ENCODE measurements around the gene FKBP14.

Gene FKBP14
- 13.3 reads per million, percentile 38 among the genes with 10 or more reads in this experiment for total RNA-seq

DNA sequence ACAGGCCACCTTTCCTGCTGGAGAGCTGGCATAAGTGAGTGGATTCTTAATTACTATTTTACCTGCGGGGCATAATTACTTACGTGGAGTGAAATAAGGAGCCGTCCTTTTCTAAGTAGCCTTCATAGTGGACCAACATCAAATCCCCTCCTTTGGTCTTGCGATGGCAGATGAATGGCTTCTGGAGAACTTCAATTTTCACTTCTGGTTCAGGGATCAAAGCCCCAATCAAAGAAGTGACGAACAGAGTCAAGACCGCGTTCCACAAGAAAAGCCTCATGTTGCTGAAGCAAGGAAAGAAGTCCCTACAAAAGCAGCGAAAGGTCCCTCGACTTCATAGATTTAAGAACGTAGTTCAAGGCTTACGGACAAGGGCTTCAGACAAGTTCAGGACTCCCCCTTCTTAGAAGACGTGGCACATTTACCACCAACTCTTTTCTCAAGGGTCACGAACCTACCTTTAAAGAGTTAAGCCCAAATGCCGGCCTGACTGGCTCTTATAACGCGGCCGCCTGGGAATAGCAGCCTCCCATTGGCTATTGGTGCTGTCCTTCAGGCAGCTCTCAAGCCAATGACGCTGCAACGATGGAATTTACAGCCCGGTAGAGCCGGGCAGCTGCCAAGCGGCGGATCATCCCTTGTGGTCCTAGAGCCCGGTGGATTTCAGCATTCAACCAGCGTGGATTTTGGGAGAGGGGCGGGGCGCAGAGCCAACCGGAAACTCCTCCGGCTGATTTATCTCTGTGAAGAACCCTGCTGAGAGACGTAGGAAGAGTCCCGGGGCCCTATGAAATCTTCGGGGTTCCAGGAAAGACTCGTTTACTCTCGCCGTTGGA, at the start of gene FKBP14:
FKBP14 (minus strand) TSS at position 474 of the 836 bp plus-strand sequence; CDS start at position 280, 194 bp downstream.
- DNase-seq: peak; percentile 89

DNA sequence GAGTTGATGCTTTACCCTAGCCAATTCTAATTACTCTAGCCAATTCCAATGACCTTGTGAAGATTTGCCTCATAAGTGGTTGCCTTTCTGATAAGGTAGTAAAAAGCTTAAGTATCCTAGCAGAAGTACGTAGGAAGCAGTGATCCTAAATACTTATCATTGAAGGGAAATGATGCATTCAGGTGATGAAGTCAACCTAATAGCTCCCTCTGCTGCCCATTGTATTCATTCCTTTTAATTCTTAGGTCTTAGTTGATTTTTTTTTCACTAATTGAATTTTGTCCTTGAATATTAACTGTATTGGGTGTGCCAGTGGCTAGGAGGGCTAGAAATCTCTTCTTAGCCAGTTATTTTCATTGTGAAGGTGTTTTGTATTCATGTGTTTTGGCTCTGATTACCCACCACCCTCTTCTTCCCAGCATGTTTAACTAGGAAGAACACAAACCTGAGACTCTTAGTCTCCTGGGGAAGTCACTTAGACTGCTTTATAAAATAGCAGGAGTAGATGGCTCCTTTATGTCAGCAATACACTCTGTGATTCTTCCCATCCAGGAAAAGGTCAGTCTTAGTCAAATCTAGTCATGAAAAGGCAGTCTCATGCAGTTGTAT, 48.0 kb upstream of the FKBP14 start:
- no peak for DNase-seq

GRCh38 chr7:30072735-30073134, 46.2 kb upstream of the FKBP14 start:
- DNase-seq: no peak

DNA sequence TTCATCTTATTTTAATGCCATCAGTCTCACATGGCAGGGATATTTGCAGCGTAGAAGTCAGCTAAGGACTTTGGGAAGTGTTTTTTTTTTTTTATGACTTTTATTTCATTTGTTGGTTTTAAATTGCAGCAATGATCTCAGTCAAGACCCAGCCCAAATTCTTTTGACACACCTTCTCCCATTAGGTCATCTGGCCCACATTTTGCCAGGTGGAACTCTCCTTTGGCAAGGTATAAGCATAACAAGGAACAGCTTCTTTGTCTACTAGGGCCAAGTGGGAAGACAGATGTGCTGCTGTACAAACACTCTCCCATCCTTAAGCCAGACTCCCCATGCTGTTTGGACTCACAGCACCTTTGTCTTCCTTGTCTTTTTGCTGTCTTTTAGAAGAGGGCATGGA, 43.5 kb upstream of the FKBP14 start:
- no peak for DNase-seq

DNA sequence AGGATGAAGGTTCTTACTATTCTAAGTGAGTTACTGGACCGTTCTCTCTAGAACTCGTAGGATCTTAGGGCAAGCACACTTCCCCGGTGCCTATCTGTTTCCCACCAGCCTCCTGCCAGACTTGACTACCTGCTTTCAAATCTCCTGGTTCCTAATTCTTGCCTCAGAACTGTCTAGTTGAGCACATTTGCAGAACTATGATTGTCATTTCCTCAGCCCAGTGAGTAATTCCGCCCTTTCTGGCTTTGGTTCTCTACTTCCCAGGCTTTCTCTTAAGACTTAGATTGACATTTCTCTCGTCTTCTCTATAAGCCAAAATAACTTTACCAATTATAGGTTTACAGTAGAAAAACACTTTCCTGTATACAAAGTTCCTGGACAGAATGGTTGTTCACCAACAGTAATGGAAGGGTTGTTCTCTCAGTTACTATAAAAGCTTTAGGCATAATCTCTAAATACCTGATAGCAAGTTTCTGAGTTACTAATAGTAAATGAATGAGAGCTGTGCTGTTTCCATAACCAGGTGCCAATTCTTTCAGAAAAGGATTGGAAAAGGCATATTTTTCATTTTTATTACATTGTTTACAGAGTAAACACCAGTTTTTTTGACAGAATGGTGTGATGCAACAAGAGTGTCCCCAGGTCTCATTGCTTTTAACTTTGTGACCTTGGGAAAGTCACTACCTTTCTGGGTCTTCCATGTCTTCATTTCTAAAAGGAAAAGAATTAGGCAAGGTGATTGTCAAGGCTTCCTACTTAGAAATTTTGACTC, 42.8 kb upstream of the FKBP14 start:
- DNase-seq: no peak

GRCh38 chr7:30068117-30068516, 41.6 kb upstream of the FKBP14 start:
- DNase-seq: no peak

- no peak for DNase-seq
Observed at GRCh38 chr7:30066687-30067086, 40.2 kb upstream of the FKBP14 start.

DNA sequence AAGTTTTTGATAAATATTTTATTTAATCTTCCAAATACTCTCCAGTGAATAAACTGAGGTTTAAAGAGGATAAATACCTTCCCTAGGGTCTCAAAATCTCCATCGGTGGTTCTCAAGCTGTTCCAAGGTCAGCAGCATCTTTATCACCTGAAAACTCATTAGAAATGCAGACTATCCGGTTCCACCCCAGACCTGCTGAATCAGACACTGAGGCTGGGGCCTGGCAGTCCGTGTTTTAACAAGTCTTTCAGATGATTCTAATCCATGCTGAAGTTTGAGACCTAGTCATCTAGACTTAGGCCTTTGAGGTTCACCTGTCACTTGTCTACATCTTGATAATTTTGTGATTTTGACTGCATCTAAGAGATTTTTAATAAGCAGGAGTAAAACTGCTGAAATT, 39.2 kb upstream of the FKBP14 start:
- DNase-seq: no peak

- DNase-seq: no peak
Observed at GRCh38 chr7:30062587-30062986, 36.1 kb upstream of the FKBP14 start.

- peak; percentile 11 for DNase-seq
Observed at GRCh38 chr7:30061786-30062185, 35.3 kb upstream of the FKBP14 start.

- DNase-seq: no peak
Observed at GRCh38 chr7:30057741-30058140, 31.2 kb upstream of the FKBP14 start.

DNA sequence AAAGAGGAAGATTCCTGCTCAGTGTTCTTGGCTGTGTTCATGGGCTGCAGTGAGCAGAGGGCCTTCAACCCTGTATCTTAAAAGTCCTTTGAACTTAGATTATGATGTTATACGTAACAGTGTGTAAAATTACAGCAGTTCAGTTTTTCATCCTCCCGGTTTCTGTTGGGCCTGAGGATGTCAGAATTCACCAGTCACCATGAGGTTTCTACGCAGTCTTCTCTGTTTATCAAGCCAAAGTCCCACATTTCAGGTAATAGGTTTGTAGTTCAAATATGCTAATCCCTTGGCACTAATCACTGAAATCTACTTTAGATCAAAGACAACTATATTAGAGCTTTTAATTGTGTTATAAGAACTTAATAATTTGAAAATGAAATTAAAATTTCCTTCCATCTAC, 26.6 kb upstream of the FKBP14 start:
- no peak for DNase-seq

DNA sequence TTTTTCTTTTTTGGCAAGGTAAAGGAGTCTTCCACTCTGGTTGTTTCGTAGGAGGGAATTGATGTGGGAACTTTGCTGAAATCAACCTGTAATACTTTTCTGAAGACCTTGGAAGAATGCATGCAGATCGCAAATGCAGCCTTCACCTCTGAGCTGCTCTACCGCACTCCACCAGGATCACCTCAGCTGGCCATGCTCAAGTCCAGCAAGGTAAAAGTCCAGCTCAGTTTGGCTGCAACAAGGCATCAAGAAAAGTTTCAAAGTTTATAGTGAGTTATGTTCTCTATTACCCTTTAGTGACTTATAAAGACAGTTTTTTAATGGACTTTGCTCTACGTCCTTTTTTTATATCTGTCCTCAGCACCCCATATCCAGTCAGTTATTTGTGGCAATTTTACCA, 22.7 kb upstream of the FKBP14 start:
- DNase-seq: no peak

DNA sequence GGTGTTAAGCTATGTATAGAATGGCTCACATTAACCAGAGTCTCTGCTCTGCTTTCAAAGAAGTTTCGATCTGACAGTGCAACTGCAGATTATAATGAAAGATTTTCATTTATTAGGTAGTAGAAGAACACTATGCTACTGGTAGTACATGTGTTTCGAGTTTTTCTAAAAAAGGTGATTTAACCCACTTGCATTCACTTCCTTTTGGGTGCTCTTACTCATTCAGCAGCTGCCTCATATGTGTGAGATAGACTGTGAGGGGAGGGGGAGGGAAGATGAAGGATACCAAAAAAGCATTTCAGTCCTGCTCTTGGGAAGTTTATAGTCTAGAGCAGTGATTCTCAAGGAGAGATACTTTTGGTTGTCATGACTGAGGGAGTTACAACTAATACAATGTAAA, 22.1 kb upstream of the FKBP14 start:
- no peak for DNase-seq

- no peak for DNase-seq
Observed at GRCh38 chr7:30047124-30047523, 20.6 kb upstream of the FKBP14 start.

DNA sequence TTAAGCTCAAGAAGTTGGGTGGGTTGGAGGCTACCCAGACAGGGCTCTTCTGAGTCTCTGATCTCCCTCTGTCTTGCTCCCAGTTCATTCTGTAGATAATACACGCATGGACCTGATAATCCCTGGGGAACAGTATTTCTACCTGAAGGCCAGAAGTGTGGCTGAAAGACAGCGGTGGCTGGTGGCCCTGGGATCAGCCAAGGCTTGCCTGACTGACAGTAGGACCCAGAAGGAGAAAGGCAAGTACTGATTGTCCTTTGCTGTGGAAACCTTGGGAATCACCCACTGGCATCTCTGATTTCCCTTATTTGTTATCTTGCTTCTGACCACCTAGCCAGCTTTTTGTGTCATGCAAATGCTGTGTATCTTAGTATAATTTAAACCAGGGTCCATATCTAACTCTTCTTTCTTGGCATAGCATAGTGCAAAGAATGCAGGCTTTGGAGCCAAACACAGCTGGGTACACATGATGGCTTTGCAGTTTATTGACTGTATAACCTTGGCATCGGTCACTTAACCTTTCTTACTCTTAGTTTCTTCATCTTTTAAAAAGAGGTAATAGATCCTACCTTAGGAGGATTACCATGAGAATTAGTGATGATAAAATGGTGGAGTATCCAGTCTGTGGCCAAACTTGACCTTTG, 19.7 kb upstream of the FKBP14 start:
- no peak for DNase-seq

GRCh38 chr7:30041526-30042269, 15.2 kb upstream of the FKBP14 start:
- DNase-seq: no peak

- no peak for DNase-seq
Observed at GRCh38 chr7:30040938-30041337, 14.4 kb upstream of the FKBP14 start.

- DNase-seq: no peak
Observed at GRCh38 chr7:30038196-30038980, 11.9 kb upstream of the FKBP14 start.

DNA sequence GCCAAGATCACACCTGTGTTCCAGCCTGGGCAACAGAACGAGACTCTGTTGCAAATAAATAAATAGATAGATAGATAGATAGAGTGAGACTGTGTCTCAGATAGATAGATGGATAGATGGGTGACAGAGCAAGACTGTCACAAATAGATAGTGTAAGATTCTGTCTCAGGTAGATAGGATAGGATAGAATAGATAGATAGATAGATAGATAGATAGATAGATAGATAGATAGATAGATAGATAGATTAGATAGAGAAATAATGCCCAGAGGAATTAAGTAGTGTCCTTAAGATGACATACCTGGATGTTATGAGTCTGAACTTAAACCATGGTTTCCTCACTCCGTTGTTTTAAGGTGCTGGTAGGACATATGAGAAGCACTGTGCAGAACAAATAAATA, 9.7 kb upstream of the FKBP14 start:
- no peak for DNase-seq

- DNase-seq: no peak
Observed at GRCh38 chr7:30034501-30034900, 8.0 kb upstream of the FKBP14 start.
